Measurements from ENCODE around the gene FARS2.

DNA sequence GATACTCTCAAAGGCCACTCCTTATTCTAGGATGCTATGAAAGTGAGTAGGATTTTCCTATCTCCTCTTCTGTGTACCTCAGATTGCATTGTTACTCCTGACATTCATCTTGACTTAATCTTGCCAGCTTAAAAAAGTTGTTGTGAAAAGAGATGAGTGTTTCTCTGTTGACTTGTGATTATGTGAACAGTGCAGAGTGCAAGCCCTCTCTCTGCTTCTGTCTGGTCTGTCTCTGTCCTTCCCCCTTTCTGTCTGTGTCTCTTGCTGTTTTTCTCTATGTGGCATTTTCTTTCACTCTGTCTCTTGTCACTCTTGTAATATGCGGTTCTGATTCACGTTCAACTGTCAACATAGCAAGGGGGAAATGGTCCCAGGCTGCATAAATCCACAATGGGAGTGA is 306.6 kb downstream of the FARS2 start:
- TF ChIP-seq, protein P1, sequence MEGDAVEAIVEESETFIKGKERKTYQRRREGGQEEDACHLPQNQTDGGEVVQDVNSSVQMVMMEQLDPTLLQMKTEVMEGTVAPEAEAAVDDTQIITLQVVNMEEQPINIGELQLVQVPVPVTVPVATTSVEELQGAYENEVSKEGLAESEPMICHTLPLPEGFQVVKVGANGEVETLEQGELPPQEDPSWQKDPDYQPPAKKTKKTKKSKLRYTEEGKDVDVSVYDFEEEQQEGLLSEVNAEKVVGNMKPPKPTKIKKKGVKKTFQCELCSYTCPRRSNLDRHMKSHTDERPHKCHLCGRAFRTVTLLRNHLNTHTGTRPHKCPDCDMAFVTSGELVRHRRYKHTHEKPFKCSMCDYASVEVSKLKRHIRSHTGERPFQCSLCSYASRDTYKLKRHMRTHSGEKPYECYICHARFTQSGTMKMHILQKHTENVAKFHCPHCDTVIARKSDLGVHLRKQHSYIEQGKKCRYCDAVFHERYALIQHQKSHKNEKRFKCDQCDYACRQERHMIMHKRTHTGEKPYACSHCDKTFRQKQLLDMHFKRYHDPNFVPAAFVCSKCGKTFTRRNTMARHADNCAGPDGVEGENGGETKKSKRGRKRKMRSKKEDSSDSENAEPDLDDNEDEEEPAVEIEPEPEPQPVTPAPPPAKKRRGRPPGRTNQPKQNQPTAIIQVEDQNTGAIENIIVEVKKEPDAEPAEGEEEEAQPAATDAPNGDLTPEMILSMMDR (IDR thresholded peaks at IDR 0.05) = no peak
- no peak for TF ChIP-seq EZH2 (IDR thresholded peaks at IDR 0.05; ENCODE audit: borderline replicate concordance, insufficient read depth, low read depth, low read length, poor library complexity, severe bottlenecking)
